GM23248 (cell line): ENCODE results near the gene C16orf54. TPM values are rescaled to one million over a fixed set of nuclear protein-coding genes. Genes with fewer than 3 reads are reported as not detected.
"Not testable (repeated sequence)": the region's sequence is repeated elsewhere in the genome, so short reads cannot be mapped to it uniquely, and the experiment has no call there.

ENCODE experiments used
- DNase-seq: peaks from one replicate; pipeline ENCODE4 v3.0.0-alpha.2; 2015
- H2AFZ ChIP-seq: fragments of 200-600 bp; sonication (generic); 2 replicates; pipeline ENCODE4 v1.6.1; 2016; ENCODE audit warnings: antibody characterized with exemption
- H3F3A ChIP-seq: fragments of 200-600 bp; sonication (generic); 2 replicates; pipeline ENCODE4 v1.6.1; 2016; ENCODE audit warnings: mild to moderate bottlenecking, antibody characterized with exemption, mixed run types; ENCODE audit not compliant: insufficient read depth
- H3K27ac ChIP-seq: fragments of 200-600 bp; sonication (generic); 2 replicates; pipeline ENCODE4 v1.5.1; 2016; ENCODE audit warnings: mild to moderate bottlenecking
- H3K27me3 ChIP-seq: fragments of 200-600 bp; sonication (generic); replicated peaks from 2 replicates; pipeline ENCODE4 v1.6.1; 2016; ENCODE audit warnings: mild to moderate bottlenecking; ENCODE audit not compliant: insufficient read depth
- H3K36me3 ChIP-seq: fragments of 200-600 bp; sonication (generic); 2 replicates; pipeline ENCODE4 v1.6.1; 2016; ENCODE audit warnings: low read depth, mild to moderate bottlenecking
- H3K4me1 ChIP-seq: fragments of 200-600 bp; sonication (generic); 2 replicates; pipeline ENCODE4 v1.6.1; 2016; ENCODE audit warnings: mild to moderate bottlenecking; ENCODE audit not compliant: insufficient read depth
- H3K4me2 ChIP-seq: fragments of 200-600 bp; sonication (generic); one replicate; pipeline ENCODE4 v1.6.1; 2016; ENCODE audit warnings: mild to moderate bottlenecking; ENCODE audit not compliant: unreplicated experiment
- H3K4me3 ChIP-seq: fragments of 200-600 bp; sonication (generic); 2 replicates; pipeline ENCODE4 v1.5.1; 2016; ENCODE audit warnings: mild to moderate bottlenecking
- H3K79me2 ChIP-seq: fragments of 200-600 bp; sonication (generic); 2 replicates; pipeline ENCODE4 v1.6.1; 2016; ENCODE audit warnings: mild to moderate bottlenecking; ENCODE audit not compliant: insufficient read depth
- H3K9ac ChIP-seq: fragments of 200-600 bp; sonication (generic); 2 replicates; pipeline ENCODE4 v1.6.1; 2016; ENCODE audit warnings: mild to moderate bottlenecking
- H3K9me2 ChIP-seq: fragments of 200-600 bp; sonication (generic); 2 replicates; pipeline ENCODE4 v1.6.1; 2016; ENCODE audit warnings: mixed run types, mild to moderate bottlenecking, moderate library complexity; ENCODE audit not compliant: insufficient read depth
- H3K9me3 ChIP-seq: fragments of 200-600 bp; sonication (generic); one replicate; pipeline ENCODE4 v1.6.1; 2017; ENCODE audit warnings: low read depth
- H4K20me1 ChIP-seq: fragments of 200-600 bp; sonication (generic); 2 replicates; pipeline ENCODE4 v1.6.0; 2016; ENCODE audit not compliant: insufficient read depth
- EZH2 ChIP-seq: fragments of 200-600 bp; sonication (generic); IDR thresholded peaks from 2 replicates; pipeline ENCODE4 v1.6.1; 2018; ENCODE audit warnings: antibody characterized with exemption, mild to moderate bottlenecking; ENCODE audit not compliant: insufficient read depth, poor library complexity, severe bottlenecking
- EZH2phosphoT487 ChIP-seq: fragments of 200-600 bp; sonication (generic); IDR thresholded peaks from 2 replicates; pipeline ENCODE4 v1.6.1; 2018; ENCODE audit warnings: antibody characterized with exemption, moderate library complexity, mild to moderate bottlenecking, low read depth; ENCODE audit not compliant: insufficient read depth
- WGBS, 2 experiments: methylation state at CpG; one replicate each; pipeline ENCODE4 v1.1.6; 2015 to 2017; ENCODE audit warnings: low lambda C conversion rate in 2 of 2, low coverage in 1 of 2; ENCODE audit errors: missing lambda C conversion rate in 2 of 2; 5-methylcytosine and 5-hydroxymethylcytosine counted together
- in situ Hi-C: fragments of 300-500 bp; cut with MboI; formaldehyde crosslinking; loops from 2 replicates; pipeline ENCODE4 v1.15.0; 2020
- polyA plus RNA-seq: library from polyadenylated mRNA; unstranded; fragments of >200 nt; fragmentation: Nextera tagmentation; extraction: Ambion mirVana; gene quantifications from 2 replicates; pipeline ENCODE4 v1.2.1, GENCODE V29; 2016
- total RNA-seq: library from RNA; depleted of rRNA; stranded (reverse); fragments of >200 nt; shearing (Covaris generic); gene quantifications from 2 replicates; pipeline ENCODE4 v1.2.3, GENCODE V29; 2014

C16orf54 gene
- total and polyA plus RNA-seq, 2 experiments from 2014 or later, result not detected

- Histone ChIP-seq H4K20me1 (no peaks in the 10 kb centered on the region), H3K4me1 (no peaks in the 10 kb centered on the region), H3F3A (no peaks in the 10 kb centered on the region), H3K27ac (no peak overlapping the region), H3K9me2 (no peaks in the 10 kb centered on the region), H2AFZ (no peak overlapping the region), H3K36me3 (no peaks in the 10 kb centered on the region), H3K79me2 (no peaks in the 10 kb centered on the region), H3K4me2 (no peak overlapping the region), H3K4me3 (no peak overlapping the region), H3K27me3 (peaks cover 6% of the 10 kb centered on the region; the same call in 1 of the 2 replicates), H3K9ac (no peak overlapping the region), H3K9me3 (no peaks in the 10 kb centered on the region)
- WGBS, 2 experiments, result 58 to 61% methylated on average over 6 of the region's 6 CpGs
- no peak for TF ChIP-seq EZH2phosphoT487
- TF ChIP-seq EZH2, result no peak
- in situ Hi-C loops, result no loop called here
- DNase-seq, result no peak
These were observed 9.0 kb downstream of the C16orf54 start for GRCh38 chr16:29736764-29737163.

- Histone ChIP-seq H3K9me3 (no peaks in the 10 kb centered on the region), H3K9ac (no peak overlapping the region), H4K20me1 (no peaks in the 10 kb centered on the region), H3K4me3 (no peak overlapping the region), H2AFZ (no peak overlapping the region), H3K4me2 (no peak overlapping the region), H3K79me2 (no peaks in the 10 kb centered on the region), H3K4me1 (no peaks in the 10 kb centered on the region), H3K27ac (no peak overlapping the region), H3K27me3 (peaks cover 6% of the 10 kb centered on the region; the same call in 1 of the 2 replicates), H3K36me3 (no peaks in the 10 kb centered on the region), H3K9me2 (no peaks in the 10 kb centered on the region), H3F3A (no peaks in the 10 kb centered on the region)
- no peak for DNase-seq
- in situ Hi-C loops, result no loop called here
- TF ChIP-seq EZH2 (no peak), EZH2phosphoT487 (no peak)
- 7% methylated on average over 5 of the region's 5 CpGs for WGBS, 2 experiments
These were observed 9.7 kb downstream of the C16orf54 start for GRCh38 chr16:29736112-29736511.

- H3K79me2 ChIP-seq, result no peaks in the 10 kb centered on the region
- no peaks in the 10 kb centered on the region for H3F3A ChIP-seq
- H3K9me2 ChIP-seq, result no peaks in the 10 kb centered on the region
- no peaks in the 10 kb centered on the region for H3K9me3 ChIP-seq
- no peak overlapping the region for H3K4me2 ChIP-seq
- no peak overlapping the region for H3K4me3 ChIP-seq
- peak; percentile 17 for DNase-seq
- 30 to 38% methylated on average over 1 of the region's 1 CpG for WGBS, 2 experiments
- no peaks in the 10 kb centered on the region for H3K36me3 ChIP-seq
- H3K9ac ChIP-seq, result no peak overlapping the region
- no peak overlapping the region for H3K27ac ChIP-seq
- in situ Hi-C loops, result no loop called here
- H3K27me3 ChIP-seq, result peaks cover 6% of the 10 kb centered on the region; the same call in 1 of the 2 replicates
- TF ChIP-seq EZH2 (no peak), EZH2phosphoT487 (no peak)
- H2AFZ ChIP-seq, result no peak overlapping the region
- no peaks in the 10 kb centered on the region for H3K4me1 ChIP-seq
- H4K20me1 ChIP-seq, result no peaks in the 10 kb centered on the region
These were observed 11.0 kb downstream of the C16orf54 start for GRCh38 chr16:29734786-29735185.

- H3K9me3 ChIP-seq, H3K27ac ChIP-seq, H3K79me2 ChIP-seq, DNase-seq, H4K20me1 ChIP-seq, H3K36me3 ChIP-seq, H3F3A ChIP-seq, H3K4me2 ChIP-seq, H3K9ac ChIP-seq, in situ Hi-C loops, H2AFZ ChIP-seq, H3K4me3 ChIP-seq, H3K4me1 ChIP-seq, H3K9me2 ChIP-seq: not testable (repeated sequence)
- WGBS, 2 experiments, result 50 to 55% methylated on average over 13 of the region's 13 CpGs
- peaks cover 11% of the 10 kb centered on the region for H3K27me3 ChIP-seq
These were observed 13.8 kb downstream of the C16orf54 start for GRCh38 chr16:29731768-29732601.
